ENCODE results near the gene SEMA3A.

Gene SEMA3A

GRCh38 chr7:84013616-84014240 is 180.9 kb downstream of the SEMA3A start:
- DNase-seq (ENCODE audit: low read depth in 2 of 2) = peak in 1 of 2 donors; percentile 0

- no peak for DNase-seq (ENCODE audit: low read depth in 2 of 2)
Measured at GRCh38 chr7:84009782-84010181, 184.8 kb downstream of the SEMA3A start.

GRCh38 chr7:84009051-84009450 is 185.5 kb downstream of the SEMA3A start:
- DNase-seq (ENCODE audit: low read depth in 2 of 2) = no peak

- DNase-seq (ENCODE audit: low read depth in 2 of 2) = no peak
Measured at GRCh38 chr7:84003191-84003590, 191.4 kb downstream of the SEMA3A start.

GRCh38 chr7:84002348-84002747 is 192.2 kb downstream of the SEMA3A start:
- no peak for DNase-seq (ENCODE audit: low read depth in 2 of 2)

GRCh38 chr7:83996879-83997278 is 197.7 kb downstream of the SEMA3A start:
- no peak for DNase-seq (ENCODE audit: low read depth in 2 of 2)

GRCh38 chr7:83987764-83988163 is 206.8 kb downstream of the SEMA3A start:
- no peak for DNase-seq (ENCODE audit: low read depth in 2 of 2)

- DNase-seq (ENCODE audit: low read depth in 2 of 2) = no peak
Measured at GRCh38 chr7:83985821-83986220, 208.8 kb downstream of the SEMA3A start.

GRCh38 chr7:83984591-83984990 is 210.0 kb downstream of the SEMA3A start:
- DNase-seq (ENCODE audit: low read depth in 2 of 2) = no peak

GRCh38 chr7:83984076-83984475 is 210.5 kb downstream of the SEMA3A start:
- DNase-seq (ENCODE audit: low read depth in 2 of 2) = no peak

- DNase-seq (ENCODE audit: low read depth in 2 of 2) = no peak
Measured at GRCh38 chr7:83983606-83984005, 211.0 kb downstream of the SEMA3A start.

- DNase-seq (ENCODE audit: low read depth in 2 of 2) = no peak
Measured at GRCh38 chr7:83976302-83976701, 218.3 kb downstream of the SEMA3A start.

- no peak for DNase-seq (ENCODE audit: low read depth in 2 of 2)
Measured at GRCh38 chr7:83970081-83970480, 224.5 kb downstream of the SEMA3A start.

- DNase-seq (ENCODE audit: low read depth in 2 of 2) = no peak
Measured at GRCh38 chr7:83964318-83964717, 230.3 kb downstream of the SEMA3A start.

GRCh38 chr7:83957333-83957732 is 237.3 kb downstream of the SEMA3A start:
- DNase-seq (ENCODE audit: low read depth in 2 of 2) = no peak

- no peak for DNase-seq (ENCODE audit: low read depth in 2 of 2)
Measured at GRCh38 chr7:83956104-83956503, 238.5 kb downstream of the SEMA3A start.

GRCh38 chr7:83952236-83952635 is 242.4 kb downstream of the SEMA3A start:
- DNase-seq (ENCODE audit: low read depth in 2 of 2) = no peak

GRCh38 chr7:83947260-83947659 is 247.3 kb downstream of the SEMA3A start:
- no peak for DNase-seq (ENCODE audit: low read depth in 2 of 2)

GRCh38 chr7:83946801-83947200 is 247.8 kb downstream of the SEMA3A start:
- DNase-seq (ENCODE audit: low read depth in 2 of 2) = no peak

GRCh38 chr7:83941300-83941699 is 253.3 kb downstream of the SEMA3A start:
- DNase-seq (ENCODE audit: low read depth in 2 of 2) = no peak

- DNase-seq (ENCODE audit: low read depth in 2 of 2) = no peak
Measured at GRCh38 chr7:83937930-83938329, 256.7 kb downstream of the SEMA3A start.

- DNase-seq (ENCODE audit: low read depth in 2 of 2) = peak in 1 of 2 donors; percentile 4
Measured at GRCh38 chr7:83936056-83936708, 258.4 kb downstream of the SEMA3A start.

- DNase-seq (ENCODE audit: low read depth in 2 of 2) = no peak
Measured at GRCh38 chr7:83934118-83934734, 260.4 kb downstream of the SEMA3A start.
